ENCODE results near the gene PAIP2. TPM values are rescaled to one million over a fixed set of nuclear protein-coding genes. Genes with fewer than 3 reads are reported as not detected.

PAIP2 gene, protein sequence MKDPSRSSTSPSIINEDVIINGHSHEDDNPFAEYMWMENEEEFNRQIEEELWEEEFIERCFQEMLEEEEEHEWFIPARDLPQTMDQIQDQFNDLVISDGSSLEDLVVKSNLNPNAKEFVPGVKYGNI
- total RNA-seq (10 to 100 TPM; 12.7 to 92.7 (median 51.3) TPM), polyA plus RNA-seq (100 to 1,000 TPM in 1 of 3 donors, 10 to 100 TPM in 2; 57.5 to 104 (median 86.5) TPM)
- long read RNA-seq, donor 1, transcript PAIP2-201 (4 exons, 1,459 nt): major isoform, 17 of 18 reads
- long read RNA-seq, donor 1, partial matches to known transcripts: 0 of 18 reads
- long read RNA-seq, donor 1, other reads (novel, unspliced or antisense): 0 of 18 reads
- long read RNA-seq, donor 2, transcript PAIP2-201 (4 exons, 1,459 nt): major isoform, 40 of 44 reads
- long read RNA-seq, donor 2, partial matches to known transcripts: 0 of 44 reads
- long read RNA-seq, donor 2, other reads (novel, unspliced or antisense): 0 of 44 reads
- long read RNA-seq, donor 3, transcript PAIP2-201 (4 exons, 1,459 nt): major isoform, 20 of 23 reads
- long read RNA-seq, donor 3, partial matches to known transcripts: 0 of 23 reads
- long read RNA-seq, donor 3, other reads (novel, unspliced or antisense): 0 of 23 reads
- long read RNA-seq, donor 4, transcript PAIP2-201 (4 exons, 1,459 nt): major isoform, 7 of 9 reads
- long read RNA-seq, donor 4, partial matches to known transcripts: 0 of 9 reads
- long read RNA-seq, donor 4, other reads (novel, unspliced or antisense): 0 of 9 reads
- long read RNA-seq, donor 5, transcript PAIP2-201 (4 exons, 1,459 nt): major isoform, 60 of 72 reads
- long read RNA-seq, donor 5, transcript PAIP2-206 (3 exons, 815 nt): minor isoform, 5 of 72 reads
- long read RNA-seq, donor 5, partial matches to known transcripts: 7 of 72 reads
- long read RNA-seq, donor 5, other reads (novel, unspliced or antisense): 0 of 72 reads
- long read RNA-seq, donor 6, transcript PAIP2-206 (3 exons, 815 nt): minor isoform, 10 of 104 reads
- long read RNA-seq, donor 6, transcript PAIP2-201 (4 exons, 1,459 nt): major isoform, 84 of 104 reads
- long read RNA-seq, donor 6, partial matches to known transcripts: 5 of 104 reads
- long read RNA-seq, donor 6, other reads (novel, unspliced or antisense): 5 of 104 reads
- long read RNA-seq, donor 7, transcript PAIP2-201 (4 exons, 1,459 nt): major isoform, 62 of 96 reads
- long read RNA-seq, donor 7, partial matches to known transcripts: 31 of 96 reads
- long read RNA-seq, donor 7, other reads (novel, unspliced or antisense): 0 of 96 reads
- long read RNA-seq, donor 8, transcript PAIP2-201 (4 exons, 1,459 nt): major isoform, 49 of 54 reads
- long read RNA-seq, donor 8, transcript PAIP2-206 (3 exons, 815 nt): minor isoform, 5 of 54 reads
- long read RNA-seq, donor 8, partial matches to known transcripts: 0 of 54 reads
- long read RNA-seq, donor 8, other reads (novel, unspliced or antisense): 0 of 54 reads
- long read RNA-seq, donor 9, transcript PAIP2-206 (3 exons, 815 nt): minor isoform, 7 of 108 reads
- long read RNA-seq, donor 9, transcript PAIP2-201 (4 exons, 1,459 nt): major isoform, 39 of 108 reads
- long read RNA-seq, donor 9, partial matches to known transcripts: 62 of 108 reads
- long read RNA-seq, donor 9, other reads (novel, unspliced or antisense): 0 of 108 reads
- long read RNA-seq, donor 10, transcript PAIP2-201 (4 exons, 1,459 nt): major isoform, 24 of 24 reads
- long read RNA-seq, donor 10, partial matches to known transcripts: 0 of 24 reads
- long read RNA-seq, donor 10, other reads (novel, unspliced or antisense): 0 of 24 reads

DNA sequence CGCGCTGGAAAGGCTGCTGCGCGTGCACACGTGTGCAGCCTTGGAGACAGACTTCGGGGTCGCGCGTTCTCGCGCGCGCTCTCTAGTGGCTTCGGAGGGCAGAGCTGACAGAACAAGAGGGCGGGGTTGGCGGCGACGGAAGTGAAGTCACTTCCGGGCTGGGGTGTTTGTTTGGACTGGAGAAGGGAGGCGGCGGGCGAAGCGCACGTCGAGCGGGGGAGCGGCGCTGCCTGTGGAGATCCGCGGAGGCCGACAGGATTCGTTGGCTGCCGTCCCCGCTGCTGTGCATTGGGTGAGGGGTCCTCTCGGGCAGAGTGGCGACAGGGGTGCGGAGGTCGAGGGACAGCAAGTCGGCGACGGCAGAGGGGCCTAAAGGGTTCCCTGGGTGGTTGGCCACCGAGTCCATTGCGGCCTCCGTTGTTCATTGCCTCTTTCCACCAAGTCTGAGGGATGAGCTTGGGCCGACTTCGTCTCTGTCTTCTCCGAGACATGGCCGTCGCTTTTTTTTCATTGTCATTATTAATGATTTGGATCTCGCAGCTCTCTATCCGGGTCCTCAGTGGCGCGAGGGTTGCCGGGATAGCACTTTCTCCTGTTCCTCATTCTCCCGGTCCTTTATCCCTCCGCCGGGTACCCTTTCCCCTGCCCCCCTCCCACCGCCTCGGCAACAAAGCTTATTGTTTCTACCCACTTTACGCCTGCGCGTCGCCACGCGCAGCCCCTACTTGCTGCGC, at the start of gene PAIP2:
TSS of gene PAIP2 (plus strand) at position 166 of the 734 bp plus-strand sequence. CDS start 21,931 bp downstream, outside the sequence.
- TF ChIP-seq POLR2A (IDR thresholded peaks at IDR 0.05) (peak in 2 of 4 donors; percentile 87 to 91), POLR2AphosphoS5 (IDR thresholded peaks at IDR 0.05) (peak; percentile 91 to 97 (median 97)), EP300 (IDR thresholded peaks at IDR 0.05) (no peak)
- TF ChIP-seq, protein P1, sequence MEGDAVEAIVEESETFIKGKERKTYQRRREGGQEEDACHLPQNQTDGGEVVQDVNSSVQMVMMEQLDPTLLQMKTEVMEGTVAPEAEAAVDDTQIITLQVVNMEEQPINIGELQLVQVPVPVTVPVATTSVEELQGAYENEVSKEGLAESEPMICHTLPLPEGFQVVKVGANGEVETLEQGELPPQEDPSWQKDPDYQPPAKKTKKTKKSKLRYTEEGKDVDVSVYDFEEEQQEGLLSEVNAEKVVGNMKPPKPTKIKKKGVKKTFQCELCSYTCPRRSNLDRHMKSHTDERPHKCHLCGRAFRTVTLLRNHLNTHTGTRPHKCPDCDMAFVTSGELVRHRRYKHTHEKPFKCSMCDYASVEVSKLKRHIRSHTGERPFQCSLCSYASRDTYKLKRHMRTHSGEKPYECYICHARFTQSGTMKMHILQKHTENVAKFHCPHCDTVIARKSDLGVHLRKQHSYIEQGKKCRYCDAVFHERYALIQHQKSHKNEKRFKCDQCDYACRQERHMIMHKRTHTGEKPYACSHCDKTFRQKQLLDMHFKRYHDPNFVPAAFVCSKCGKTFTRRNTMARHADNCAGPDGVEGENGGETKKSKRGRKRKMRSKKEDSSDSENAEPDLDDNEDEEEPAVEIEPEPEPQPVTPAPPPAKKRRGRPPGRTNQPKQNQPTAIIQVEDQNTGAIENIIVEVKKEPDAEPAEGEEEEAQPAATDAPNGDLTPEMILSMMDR (IDR thresholded peaks at IDR 0.05): peak in 5 of 7 experiments; percentile 64 to 81 (median 77)
- Histone ChIP-seq H3K4me3 (peak within 1 kb of the TSS; percentile 75 to 98 (median 87)), H3K9me3 (no peaks in the 10 kb centered on the region), H3K36me3 (peaks cover 0 to 11% (median 3%) of the 10 kb centered on the region in 4 donors), H3K27ac (peak within 1 kb of the TSS; percentile 89 to 99 (median 97)), H3K4me1 (peaks cover 31 to 54% (median 46%) of the 10 kb centered on the region in 4 donors), H3K27me3 (no peaks in the 10 kb centered on the region)
- 0 to 1% (median 0%) methylated on average over 60 to 66 of the region's 66 CpGs for WGBS, 5 donors
- intact Hi-C loops (cut with DNase I; ENCODE audit: low total_unique reads): loop anchor here (10.0 kb wide), 1 partner anchor 47 kb away; the partner anchor contains the start of gene MATR3
- DNase-seq: peak; percentile 98 to 99

DNA sequence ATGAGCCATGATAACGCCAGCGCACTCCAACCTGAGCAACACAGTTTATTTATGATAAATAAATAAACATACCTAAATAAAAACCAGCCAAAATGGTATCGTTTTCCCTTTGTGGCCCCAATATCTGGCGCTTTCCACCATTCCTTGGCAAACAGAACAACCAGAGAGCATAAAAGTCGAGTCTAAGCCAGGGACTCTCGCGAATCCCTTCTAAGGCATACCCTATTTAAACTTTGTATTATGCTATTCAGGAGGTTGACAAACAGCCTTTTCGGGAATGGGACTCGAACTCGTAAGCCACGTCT, 48.5 kb upstream of the PAIP2 start:
- peak overlapping the region; percentile 52 to 99 (median 98) for H3K27ac ChIP-seq
- no peaks in the 10 kb centered on the region for H3K9me3 ChIP-seq
- no peaks in the 10 kb centered on the region for H3K27me3 ChIP-seq
- intact Hi-C loops (cut with DNase I; ENCODE audit: low total_unique reads): loop anchor here (10.0 kb wide), 1 partner anchor 52 kb away; the partner anchor contains the start of gene PAIP2
- TF ChIP-seq POLR2AphosphoS5 (IDR thresholded peaks at IDR 0.05): no peak
- TF ChIP-seq, protein P1 (IDR thresholded peaks at IDR 0.05): no peak
- DNase-seq: no peak
- no peaks in the 10 kb centered on the region for H3K36me3 ChIP-seq
- WGBS, 5 donors: 20 to 29% (median 24%) methylated on average over 11 of the region's 11 CpGs
- peaks cover 26 to 41% (median 33%) of the 10 kb centered on the region in 4 donors for H3K4me1 ChIP-seq
- H3K4me3 ChIP-seq: peak overlapping the region; percentile 71 to 84 (median 80)

DNA sequence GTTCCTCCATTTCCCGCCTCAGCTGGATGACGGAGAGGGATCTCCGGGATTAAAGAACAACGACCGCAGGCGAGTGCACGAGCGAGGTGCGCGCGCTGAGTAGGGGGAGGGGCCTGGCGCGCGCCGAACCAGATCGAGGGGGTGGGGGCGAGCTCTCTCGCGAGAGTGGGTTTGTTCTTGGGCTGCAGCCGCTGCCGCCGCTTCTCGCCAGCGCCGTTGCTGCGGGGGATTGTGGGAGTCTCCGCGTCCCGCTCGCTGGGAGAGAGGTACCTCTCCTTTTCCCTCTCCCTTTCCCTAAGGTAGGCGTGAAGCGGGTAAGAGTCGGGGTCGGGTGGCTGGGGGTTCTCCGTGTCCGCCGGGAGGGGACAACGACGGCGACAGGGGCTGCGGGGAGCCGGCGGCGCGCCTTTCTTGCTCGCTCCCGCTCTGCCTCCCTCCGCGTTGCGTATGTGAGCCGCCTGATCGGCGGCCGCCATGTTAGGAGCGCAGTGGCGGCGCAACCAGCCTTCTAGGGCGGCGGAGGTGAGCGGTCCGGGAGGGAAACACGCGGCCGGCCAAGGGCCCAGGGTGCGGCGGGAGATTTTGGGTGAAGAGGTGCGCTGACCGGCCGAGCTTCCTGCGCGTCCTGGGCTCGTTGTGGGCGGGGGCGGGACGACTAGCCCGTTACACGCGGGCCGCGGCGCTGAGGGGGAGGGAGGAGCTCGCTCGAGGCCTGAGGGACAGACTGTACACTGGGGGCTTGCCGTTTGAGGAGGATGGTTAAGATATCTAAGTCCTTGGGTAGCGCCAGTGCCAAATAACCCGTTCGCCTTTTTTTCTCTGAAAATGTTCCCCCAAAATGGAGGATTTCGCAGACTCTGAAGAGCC, 47.9 kb upstream of the PAIP2 start, which contains the start of gene MATR3:
TSS of gene MATR3 (plus strand) at position 234 of the 867 bp plus-strand sequence. CDS start 13,676 bp downstream, outside the sequence.
- no peaks in the 10 kb centered on the region for H3K36me3 ChIP-seq
- H3K27ac ChIP-seq: peak within 1 kb of the TSS; percentile 97 to 99 (median 99)
- WGBS, 5 donors: 0 to 1% (median 0%) methylated on average over 32 to 88 of the region's 88 CpGs
- DNase-seq: peak; percentile 96 to 99
- peaks cover 32 to 44% (median 39%) of the 10 kb centered on the region in 4 donors for H3K4me1 ChIP-seq
- no peaks in the 10 kb centered on the region for H3K27me3 ChIP-seq
- no peaks in the 10 kb centered on the region for H3K9me3 ChIP-seq
- TF ChIP-seq POLR2AphosphoS5 (IDR thresholded peaks at IDR 0.05): peak; percentile 93 to 99 (median 99)
- peak in 2 of 4 donors; percentile 88 to 94 for TF ChIP-seq POLR2A (IDR thresholded peaks at IDR 0.05)
- TF ChIP-seq EP300 (IDR thresholded peaks at IDR 0.05): no peak
- TF ChIP-seq, protein P1 (IDR thresholded peaks at IDR 0.05): no peak
- intact Hi-C loops (cut with DNase I; ENCODE audit: low total_unique reads): loop anchor here (10.0 kb wide), 1 partner anchor 51 kb away; the partner anchor contains the start of gene PAIP2
- peak within 1 kb of the TSS; percentile 71 to 84 (median 80) for H3K4me3 ChIP-seq
